ENCODE results near the gene LRRIQ1. TPM values are rescaled to one million over a fixed set of nuclear protein-coding genes. Genes with fewer than 3 reads are reported as not detected.

LRRIQ1 gene
- total and polyA plus RNA-seq, 2 of the 4 experiments (the other 2 are of a cell fraction), result under 0.01 to 0.05 TPM

GRCh38 chr12:85278598-85279448, 242.7 kb downstream of the LRRIQ1 start:
- CTCF ChIA-PET, result no interaction called here
- no peak overlapping the region for H2BK20ac ChIP-seq (ENCODE audit: low read depth, low read length)
- H3K27ac ChIP-seq (ENCODE audit: insufficient read depth, low read length), result no peak overlapping the region
- H3K14ac ChIP-seq (replicated peaks; ENCODE audit: low read depth, low read length), result no peak overlapping the region
- H4K5ac ChIP-seq (ENCODE audit: low read depth, low read length), result no peak overlapping the region
- H3K23ac ChIP-seq (ENCODE audit: low read depth, low read length), result no peak overlapping the region
- peaks cover 51% of the 10 kb centered on the region for H3K27me3 ChIP-seq (ENCODE audit: control insufficient read depth, insufficient read depth, low read length)
- in situ Hi-C loops (cut with MboI; ENCODE audit: low sequenced_read_pairs) (no loop called here), intact Hi-C loops (cut with micrococcal nuclease) (no loop called here), dilution Hi-C loops (cut with HindIII; ENCODE audit: low sequenced_read_pairs, unreplicated experiment) (no loop called here)
- no peak overlapping the region for H2AK5ac ChIP-seq (ENCODE audit: low read depth, low read length)
- POLR2A ChIA-PET (ENCODE audit: unreplicated experiment), result interaction anchor here (0.5 kb wide), 1 partner anchor 30 kb away, joined by 5 read pairs; no protein-coding TSS in a partner anchor
- DNase-seq (no peak), ATAC-seq (ENCODE audit: low read depth) (no peak)
- H3K18ac ChIP-seq (ENCODE audit: low read depth, low read length), result no peak overlapping the region
- no peak overlapping the region for H4K91ac ChIP-seq (ENCODE audit: insufficient read depth, low read depth, low read length)
- no peak overlapping the region for H3K4me3 ChIP-seq (ENCODE audit: insufficient read depth, low read depth, low read length)
- no peak overlapping the region for H3K4ac ChIP-seq (ENCODE audit: low read depth, low read length)
- no peak overlapping the region for H2BK15ac ChIP-seq (ENCODE audit: low read depth, low read length)
- 58% methylated on average over 6 of the region's 37 CpGs; no CpG with 5 or more reads in 1 of the 2 experiments for WGBS, 2 experiments (ENCODE audit: extremely low coverage in 2 of 2, insufficient read length in 1 of 2)
- no TSS peak for BruUV-seq (replicated peaks)
- H3K9ac ChIP-seq (ENCODE audit: low read depth, low read length), result no peak overlapping the region
- H4K8ac ChIP-seq (ENCODE audit: low read depth in 2 of 2, low read length in 2 of 2), result no peak overlapping the region
- no peak overlapping the region for H2BK120ac ChIP-seq (ENCODE audit: low read depth, low read length)
- no peaks in the 10 kb centered on the region for H4K20me1 ChIP-seq (ENCODE audit: insufficient read depth, low read length)
- no peak overlapping the region for H2AK9ac ChIP-seq (replicated peaks; ENCODE audit: low read depth, low read length, poor library complexity)
- H3K4me2 ChIP-seq (ENCODE audit: low read depth, low read length), result no peak overlapping the region
- H3K36me3 ChIP-seq (ENCODE audit: control insufficient read depth, insufficient read depth, low read length), result no peaks in the 10 kb centered on the region
- no peaks in the 10 kb centered on the region for H3K4me1 ChIP-seq (ENCODE audit: control insufficient read depth, insufficient read depth, low read length)
- no peak overlapping the region for H3K56ac ChIP-seq (ENCODE audit: extremely low read depth, insufficient read depth, low read length)
- no peaks in the 10 kb centered on the region for H3K9me1 ChIP-seq (ENCODE audit: insufficient read depth, low read length)
- no peaks in the 10 kb centered on the region for H3K79me1 ChIP-seq (ENCODE audit: low read depth in 1 of 2, low read length in 2 of 2)
- H2AFZ ChIP-seq (replicated peaks; ENCODE audit: low read length, poor library complexity), result no peak overlapping the region
- no peak overlapping the region for H2BK5ac ChIP-seq (ENCODE audit: low read depth, low read length, poor library complexity, severe bottlenecking)
- H3K9me3 ChIP-seq (ENCODE audit: control insufficient read depth, insufficient read depth, low read length), result peaks cover 13% of the 10 kb centered on the region
- no peak for TF ChIP-seq RCOR1 (IDR thresholded peaks at IDR 0.05; ENCODE audit: insufficient replicate concordance, low read length)
- no peak for TF ChIP-seq USF2 (IDR thresholded peaks at IDR 0.05; ENCODE audit: low read depth, low read length)
- no peak for TF ChIP-seq RFX5 (IDR thresholded peaks at IDR 0.05; ENCODE audit: low read depth, low read length)
- TF ChIP-seq MAFK (IDR thresholded peaks at IDR 0.05; ENCODE audit: low read depth, low read length), result no peak
- no peak for TF ChIP-seq SMC3 (IDR thresholded peaks at IDR 0.05; ENCODE audit: low read depth, low read length)
- TF ChIP-seq ELK1 (IDR thresholded peaks at IDR 0.05; ENCODE audit: borderline replicate concordance, low read depth, low read length), result no peak
- TF ChIP-seq CTCF (conservative IDR thresholded peaks at IDR 0.05; ENCODE audit: low read depth, low read length), result no peak
- no peak for TF ChIP-seq CHD1 (IDR thresholded peaks at IDR 0.05; ENCODE audit: low read depth, low read length)
- no peak for TF ChIP-seq MAZ (IDR thresholded peaks at IDR 0.05; ENCODE audit: borderline replicate concordance, low read depth, low read length)
- TF ChIP-seq NFE2L2 (IDR thresholded peaks at IDR 0.05; ENCODE audit: low read depth, low read length), result no peak
- no peak for TF ChIP-seq BHLHE40 (IDR thresholded peaks at IDR 0.05; ENCODE audit: low read depth, low read length)
- TF ChIP-seq POLR2A (IDR thresholded peaks at IDR 0.05; ENCODE audit: low read depth, low read length), result no peak
- TF ChIP-seq RAD21 (IDR thresholded peaks at IDR 0.05; ENCODE audit: low read length), result no peak
- no peak for TF ChIP-seq FOS (IDR thresholded peaks at IDR 0.05; ENCODE audit: low read depth, low read length)
- no peak for TF ChIP-seq CEBPB (IDR thresholded peaks at IDR 0.05; ENCODE audit: low read depth, low read length)
